Ascending aorta (tissue), 2 donors: ENCODE data around the gene CNTD1. TPM values are rescaled to one million over a fixed set of nuclear protein-coding genes. Genes with fewer than 3 reads are reported as not detected.

Experiments
- DNase-seq, 2 donors: peaks; one replicate each; pipeline ENCODE4 v3.0.0-alpha.2; 2019; ENCODE audit warnings: low spot score in 2 of 2
- H3K27ac ChIP-seq, 2 donors: fragments of 200-600 bp; sonication (generic); one replicate each; pipeline ENCODE4 v1.5.1; 2016 to 2017; ENCODE audit warnings: mild to moderate bottlenecking in 1 of 2
- H3K27me3 ChIP-seq: fragments of 200-600 bp; sonication (generic); one replicate; pipeline ENCODE4 v1.5.1; 2017
- H3K36me3 ChIP-seq, 2 donors: fragments of 200-600 bp; sonication (generic); one replicate each; pipeline ENCODE4 v1.5.1; 2016
- H3K4me1 ChIP-seq, 2 donors: fragments of 200-600 bp; sonication (generic); one replicate each; pipeline ENCODE4 v1.5.1; 2016 to 2017; ENCODE audit warnings: mild to moderate bottlenecking in 1 of 2
- H3K4me3 ChIP-seq, 2 donors: fragments of 200-600 bp; sonication (generic); one replicate each; pipeline ENCODE4 v1.5.1; 2016 to 2017; ENCODE audit warnings: mild to moderate bottlenecking in 1 of 2
- H3K9me3 ChIP-seq, 2 donors: fragments of 200-600 bp; sonication (generic); one replicate each; pipeline ENCODE4 v1.5.1; 2016
- intact Hi-C: fragments of 100-400 bp; cut with DNase I; formaldehyde crosslinking; loops from one replicate; pipeline ENCODE4 v1.15.1; 2023
- total RNA-seq: library from RNA; depleted of rRNA; stranded (reverse); fragments of >200 nt; gene quantifications from one replicate; pipeline ENCODE4 v1.1.0, GENCODE V29; 2016
- TF ChIP-seq, protein P1 (sequence below), 3 experiments: fragments of 200-600 bp in 2 of 3; fragments of 450-650 bp in 1 of 3; sonication (generic) in 2 of 3; IDR thresholded peaks; one replicate each; pipeline ENCODE4 v1.5.1; 2016 to 2019; ENCODE audit warnings: antibody characterized with exemption in 3 of 3, mild to moderate bottlenecking in 1 of 3, moderate library complexity in 1 of 3

The CNTD1 gene
- total RNA-seq, 1 donor from 2014 or later = not detected

DNA sequence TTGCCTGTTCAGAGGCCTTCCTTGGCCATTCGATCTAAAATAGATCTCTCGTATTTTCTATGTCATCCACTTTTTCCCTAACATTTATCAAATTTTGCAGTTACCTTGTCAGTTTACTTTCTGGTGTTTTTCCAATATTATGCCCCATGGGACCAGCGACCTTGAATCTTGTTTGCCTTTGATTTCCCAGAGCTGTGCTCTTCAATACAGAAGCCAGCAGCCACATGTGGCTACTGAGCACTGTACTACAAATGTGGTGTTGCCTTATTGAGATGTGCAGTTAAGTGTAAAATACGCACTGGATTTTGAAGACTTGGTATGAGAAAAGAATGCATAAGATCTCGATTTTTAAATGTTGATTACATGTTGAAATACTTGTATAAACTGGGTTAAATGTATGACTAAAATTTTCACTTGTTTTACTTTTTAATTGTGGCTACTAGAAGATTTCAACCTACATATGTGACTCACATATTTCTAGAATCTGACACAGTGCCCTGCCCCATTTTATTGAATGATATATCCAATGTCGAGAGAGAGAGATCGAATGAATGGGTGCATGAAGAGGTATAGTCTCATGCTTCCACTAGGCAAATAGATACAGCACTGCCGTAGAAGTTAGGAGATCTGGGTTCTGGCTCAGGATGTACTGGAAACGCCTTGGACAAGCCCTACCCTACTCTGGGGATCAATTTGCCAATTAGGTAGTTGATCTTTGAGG lies 33.7 kb downstream of the CNTD1 start:
- TF ChIP-seq, protein P1, sequence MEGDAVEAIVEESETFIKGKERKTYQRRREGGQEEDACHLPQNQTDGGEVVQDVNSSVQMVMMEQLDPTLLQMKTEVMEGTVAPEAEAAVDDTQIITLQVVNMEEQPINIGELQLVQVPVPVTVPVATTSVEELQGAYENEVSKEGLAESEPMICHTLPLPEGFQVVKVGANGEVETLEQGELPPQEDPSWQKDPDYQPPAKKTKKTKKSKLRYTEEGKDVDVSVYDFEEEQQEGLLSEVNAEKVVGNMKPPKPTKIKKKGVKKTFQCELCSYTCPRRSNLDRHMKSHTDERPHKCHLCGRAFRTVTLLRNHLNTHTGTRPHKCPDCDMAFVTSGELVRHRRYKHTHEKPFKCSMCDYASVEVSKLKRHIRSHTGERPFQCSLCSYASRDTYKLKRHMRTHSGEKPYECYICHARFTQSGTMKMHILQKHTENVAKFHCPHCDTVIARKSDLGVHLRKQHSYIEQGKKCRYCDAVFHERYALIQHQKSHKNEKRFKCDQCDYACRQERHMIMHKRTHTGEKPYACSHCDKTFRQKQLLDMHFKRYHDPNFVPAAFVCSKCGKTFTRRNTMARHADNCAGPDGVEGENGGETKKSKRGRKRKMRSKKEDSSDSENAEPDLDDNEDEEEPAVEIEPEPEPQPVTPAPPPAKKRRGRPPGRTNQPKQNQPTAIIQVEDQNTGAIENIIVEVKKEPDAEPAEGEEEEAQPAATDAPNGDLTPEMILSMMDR (IDR thresholded peaks at IDR 0.05) = no peak
- H3K9me3 ChIP-seq = no peaks in the 10 kb centered on the region
- H3K36me3 ChIP-seq = peaks cover 20 to 21% of the 10 kb centered on the region in 2 donors
- DNase-seq = peak in 1 of 2 donors; percentile 8
- H3K27ac ChIP-seq = peak overlapping the region; percentile 88 to 89
- peak overlapping the region; percentile 76 to 88 for H3K4me3 ChIP-seq
- no peaks in the 10 kb centered on the region for H3K27me3 ChIP-seq
- H3K4me1 ChIP-seq = peaks cover 6 to 12% of the 10 kb centered on the region in 2 donors
- intact Hi-C loops = no loop called here

DNA sequence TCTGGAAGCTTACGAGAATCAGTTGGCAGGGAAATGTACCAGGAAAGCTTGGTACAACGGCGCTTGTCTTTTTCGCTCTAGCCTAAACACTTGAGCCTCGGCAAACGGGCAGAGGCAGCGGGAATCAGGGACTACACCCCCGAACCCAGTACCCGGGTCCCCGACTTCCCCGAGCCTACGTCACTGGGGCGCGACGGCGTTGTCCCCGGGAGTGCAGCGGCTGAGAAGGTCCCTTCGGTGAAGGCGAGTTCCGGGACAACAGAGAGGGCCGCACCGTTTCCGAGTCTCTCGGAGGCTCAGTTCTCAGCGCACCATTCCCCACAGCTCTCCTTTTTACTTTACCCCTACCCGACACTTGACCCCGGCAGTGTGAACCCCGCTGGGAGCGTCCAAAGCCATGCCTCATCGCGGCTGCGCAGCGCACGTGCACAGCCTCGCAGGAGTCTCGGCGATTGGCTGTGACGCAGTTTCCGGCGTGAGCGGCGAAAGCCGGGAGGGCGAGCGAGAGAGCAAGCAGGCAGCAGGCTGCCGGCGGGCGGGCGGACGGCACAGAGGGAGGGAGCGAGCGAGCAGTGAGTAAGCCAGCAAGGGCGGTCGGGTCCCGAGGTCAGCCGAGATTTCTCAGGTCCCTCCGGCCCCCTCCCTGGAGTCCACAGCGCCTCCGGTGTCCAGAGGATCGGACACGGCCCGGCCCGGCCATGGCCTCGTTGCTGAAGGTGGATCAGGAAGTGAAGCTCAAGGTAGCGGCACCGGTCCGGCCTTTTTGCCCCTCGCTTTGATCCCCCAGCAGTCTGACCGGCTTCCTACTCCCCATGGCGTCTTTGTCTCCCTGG lies 34.5 kb downstream of the CNTD1 start, which contains the start of gene PSME3:
PSME3 (plus strand) TSS at position 464 of the 833 bp plus-strand sequence; CDS start at position 699, 235 bp downstream.
- Histone ChIP-seq H3K4me1 (peaks cover 6 to 12% of the 10 kb centered on the region in 2 donors), H3K9me3 (no peaks in the 10 kb centered on the region), H3K36me3 (peaks cover 26 to 29% of the 10 kb centered on the region in 2 donors), H3K27me3 (no peaks in the 10 kb centered on the region), H3K4me3 (peak within 1 kb of the TSS; percentile 76 to 88), H3K27ac (peak within 1 kb of the TSS; percentile 88 to 89)
- intact Hi-C loops = no loop called here
- TF ChIP-seq, protein P1 (IDR thresholded peaks at IDR 0.05) = no peak
- peak; percentile 49 to 96 for DNase-seq

DNA sequence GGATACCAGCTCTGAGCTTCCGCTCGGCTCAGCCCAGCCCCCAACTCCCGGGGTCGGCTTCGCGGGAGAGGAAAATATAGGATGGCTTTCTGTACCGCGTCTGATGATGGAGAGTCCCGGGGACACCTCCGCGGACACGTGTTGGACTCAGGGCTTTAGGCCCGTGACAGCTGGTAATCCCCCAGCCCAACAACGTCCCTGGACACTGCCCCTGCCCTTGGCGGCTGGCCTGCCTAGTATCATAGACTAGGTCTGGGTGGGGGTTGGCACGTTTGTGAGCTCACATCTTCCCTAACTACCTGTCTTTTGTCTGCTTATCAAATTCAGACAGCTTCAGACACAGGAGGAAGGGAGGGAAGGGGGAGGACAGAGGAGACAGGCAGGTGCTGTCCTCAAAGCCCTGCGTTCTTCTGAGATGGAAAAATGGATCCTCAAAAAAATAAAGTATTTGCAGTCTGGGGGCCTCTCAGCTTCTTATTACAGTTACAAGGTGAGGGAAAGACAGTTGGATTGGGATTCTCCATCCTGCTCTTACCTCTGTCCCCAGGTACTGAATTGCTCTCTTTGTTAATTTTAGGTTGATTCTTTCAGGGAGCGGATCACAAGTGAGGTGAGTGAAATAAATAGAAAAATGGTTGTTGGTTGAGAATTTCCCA lies 35.2 kb downstream of the CNTD1 start:
- Histone ChIP-seq H3K9me3 (no peaks in the 10 kb centered on the region), H3K4me1 (peaks cover 6 to 12% of the 10 kb centered on the region in 2 donors), H3K36me3 (peaks cover 34 to 37% of the 10 kb centered on the region in 2 donors), H3K4me3 (peak overlapping the region; percentile 76 to 88), H3K27me3 (no peaks in the 10 kb centered on the region), H3K27ac (peak overlapping the region; percentile 88 to 89)
- intact Hi-C loops = no loop called here
- no peak for DNase-seq
- TF ChIP-seq, protein P1 (IDR thresholded peaks at IDR 0.05) = no peak

DNA sequence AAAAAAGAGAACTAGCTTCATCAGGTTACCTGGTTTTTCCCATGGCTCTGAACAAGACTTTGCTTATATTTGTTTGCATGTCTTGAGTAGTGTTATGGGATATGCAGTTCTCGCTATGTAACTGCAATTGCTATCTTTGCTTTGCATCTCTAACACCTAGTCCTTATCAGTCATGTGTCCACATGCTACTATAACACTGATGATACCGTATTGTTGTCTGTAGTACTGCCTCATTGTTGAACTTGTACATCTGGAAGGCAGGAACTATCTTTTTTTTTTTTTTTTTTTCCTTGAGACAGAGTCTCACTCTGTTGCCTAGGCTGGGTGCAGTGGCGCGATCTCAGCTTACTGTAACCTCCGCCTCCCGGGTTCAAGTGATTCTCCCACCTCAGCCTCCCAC lies 37.1 kb downstream of the CNTD1 start:
- DNase-seq = no peak
- H3K9me3 ChIP-seq = no peaks in the 10 kb centered on the region
- no peak overlapping the region for H3K27ac ChIP-seq
- no peaks in the 10 kb centered on the region for H3K27me3 ChIP-seq
- H3K4me1 ChIP-seq = peaks cover 6 to 12% of the 10 kb centered on the region in 2 donors
- intact Hi-C loops = no loop called here
- TF ChIP-seq, protein P1 (IDR thresholded peaks at IDR 0.05) = no peak
- H3K36me3 ChIP-seq = peaks cover 52 to 55% of the 10 kb centered on the region in 2 donors
- no peak overlapping the region for H3K4me3 ChIP-seq

DNA sequence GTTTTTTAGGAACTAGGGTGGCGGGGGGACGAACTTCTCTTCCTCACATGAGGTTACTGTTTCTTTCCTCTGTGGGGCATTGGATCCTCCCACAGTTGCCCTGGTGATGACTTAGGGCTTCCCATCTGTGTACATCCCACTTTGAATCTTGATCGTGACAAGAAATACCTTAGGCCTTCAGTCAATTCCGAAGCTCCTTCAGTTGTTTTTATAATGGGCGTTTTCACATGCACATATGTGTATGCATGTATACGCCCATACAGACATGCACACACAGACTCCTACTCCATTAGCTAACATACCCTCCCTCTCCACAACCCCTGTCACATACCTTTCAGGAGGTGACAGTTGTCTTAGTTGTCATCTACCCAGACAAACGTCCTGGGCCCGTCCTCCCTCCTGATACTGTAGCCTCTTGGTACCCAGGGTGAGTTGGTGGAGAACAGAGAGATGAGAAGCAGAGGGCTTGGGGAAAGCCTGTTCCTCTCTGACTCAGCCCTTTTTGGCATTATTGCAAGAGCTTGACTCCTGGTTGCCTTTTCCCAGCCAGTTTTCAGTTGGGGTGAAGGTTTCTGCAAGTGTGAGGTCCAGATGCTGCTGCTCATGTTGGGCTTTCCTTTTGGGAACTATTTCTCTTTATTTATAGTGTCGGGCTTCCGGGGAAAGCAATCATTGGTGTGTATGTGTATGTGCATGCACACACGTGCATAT lies 43.5 kb downstream of the CNTD1 start:
- Histone ChIP-seq H3K27me3 (no peaks in the 10 kb centered on the region), H3K4me1 (no peaks in the 10 kb centered on the region), H3K36me3 (peaks cover 68 to 81% of the 10 kb centered on the region in 2 donors), H3K4me3 (no peak overlapping the region), H3K27ac (no peak overlapping the region), H3K9me3 (no peaks in the 10 kb centered on the region)
- TF ChIP-seq, protein P1 (IDR thresholded peaks at IDR 0.05) = no peak
- intact Hi-C loops = loop anchor here (10.0 kb wide), 1 partner anchor 153 kb away; the partner anchor contains the start of gene RPL27
- DNase-seq = no peak
